Measurements from ENCODE around the gene CBR4.

The CBR4 gene

DNA sequence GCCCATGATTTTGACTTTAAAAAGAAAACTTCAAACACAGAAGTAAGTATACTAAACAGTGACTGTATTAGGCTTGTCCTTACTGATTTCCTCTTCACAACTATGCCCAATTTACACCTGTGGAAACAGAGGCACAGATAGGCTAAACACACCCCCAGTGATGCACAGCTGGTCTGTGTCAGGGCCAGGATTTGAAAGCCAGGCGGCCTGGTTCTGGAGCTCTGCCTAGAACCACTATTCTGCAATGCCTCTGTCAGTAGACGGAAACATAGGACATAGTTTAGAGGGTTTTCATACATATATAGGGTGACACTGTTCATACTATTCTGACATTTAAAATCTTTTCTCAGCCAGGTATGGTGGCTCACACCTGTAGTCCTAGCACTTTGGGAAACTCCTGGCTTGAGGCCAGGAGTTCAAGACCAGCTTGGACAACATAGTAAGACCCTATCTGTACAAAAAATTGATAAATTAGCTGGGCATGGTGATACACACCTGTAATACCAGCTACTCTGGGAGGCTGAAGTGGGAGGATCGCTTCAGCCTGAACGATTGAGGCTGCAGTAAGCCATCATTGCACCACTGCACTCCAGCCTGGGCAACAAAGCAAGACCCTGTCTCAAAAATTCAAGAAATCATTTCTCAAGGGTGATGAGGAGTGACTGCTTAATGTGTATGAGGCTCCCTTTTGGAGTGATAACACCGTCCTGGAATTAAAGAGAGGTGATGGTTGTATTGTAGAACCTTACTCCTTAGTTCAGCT lies 23.0 kb upstream of the CBR4 start:
- DNase-seq: no peak

- no peak for DNase-seq
Observed at GRCh38 chr4:169032194-169032593, 22.1 kb upstream of the CBR4 start.

DNA sequence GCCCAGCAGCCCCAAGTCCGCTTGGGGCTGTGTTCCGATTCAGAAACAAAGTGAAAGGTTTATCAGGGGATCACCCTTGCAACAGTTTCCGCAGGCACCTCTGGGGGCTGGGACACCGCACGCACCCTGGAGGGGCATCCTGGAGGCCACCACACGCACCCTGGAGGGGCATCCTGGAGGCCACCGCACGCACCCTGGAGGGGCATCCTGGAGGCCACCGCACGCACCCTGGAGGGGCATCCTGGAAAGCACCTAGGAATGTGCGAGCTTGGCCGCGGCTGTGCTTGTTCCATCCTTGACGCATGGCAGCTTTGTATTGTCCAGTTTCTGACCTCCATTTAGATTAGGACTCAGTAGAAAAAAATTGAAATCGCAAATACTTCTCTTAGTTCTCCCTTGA lies 21.3 kb upstream of the CBR4 start:
- no peak for DNase-seq

DNA sequence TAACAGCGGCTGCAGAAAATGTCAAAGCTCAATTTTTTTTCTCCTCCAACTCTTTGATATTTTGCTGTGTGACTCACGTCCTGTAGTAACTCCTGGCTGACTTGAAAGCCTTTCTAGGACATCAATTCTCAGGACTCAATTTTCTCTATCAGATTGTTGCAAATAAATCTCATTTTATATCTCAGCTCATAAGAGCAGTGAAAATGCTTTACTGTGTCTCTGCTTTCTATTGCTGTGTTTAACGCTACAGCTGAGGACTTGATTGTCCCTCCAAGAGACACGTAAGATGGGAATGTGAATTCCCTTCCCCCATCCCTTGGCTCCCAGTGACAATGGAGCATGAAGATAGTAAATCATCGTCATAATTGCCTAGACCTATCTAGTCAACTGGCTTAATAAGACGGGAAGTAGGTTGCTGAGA lies 20.5 kb upstream of the CBR4 start:
- DNase-seq: no peak

DNA sequence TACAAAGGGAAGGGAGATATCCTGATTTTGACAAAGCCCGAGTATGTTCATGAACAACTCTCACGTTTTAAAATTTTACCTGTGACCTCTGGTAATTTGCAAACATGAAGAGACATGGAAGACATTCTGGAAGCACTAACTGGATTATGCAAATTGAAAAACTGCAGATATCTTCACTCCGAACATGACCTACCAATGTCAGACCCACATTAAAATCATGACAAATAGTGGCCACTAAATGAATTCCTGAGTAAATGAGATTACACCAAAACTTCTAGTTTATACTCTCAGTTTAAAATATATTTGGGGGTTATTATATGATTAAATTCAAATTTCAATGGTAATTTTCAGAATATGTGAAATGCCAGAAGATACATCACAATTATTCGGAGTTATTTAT lies 19.9 kb upstream of the CBR4 start:
- no peak for DNase-seq

DNA sequence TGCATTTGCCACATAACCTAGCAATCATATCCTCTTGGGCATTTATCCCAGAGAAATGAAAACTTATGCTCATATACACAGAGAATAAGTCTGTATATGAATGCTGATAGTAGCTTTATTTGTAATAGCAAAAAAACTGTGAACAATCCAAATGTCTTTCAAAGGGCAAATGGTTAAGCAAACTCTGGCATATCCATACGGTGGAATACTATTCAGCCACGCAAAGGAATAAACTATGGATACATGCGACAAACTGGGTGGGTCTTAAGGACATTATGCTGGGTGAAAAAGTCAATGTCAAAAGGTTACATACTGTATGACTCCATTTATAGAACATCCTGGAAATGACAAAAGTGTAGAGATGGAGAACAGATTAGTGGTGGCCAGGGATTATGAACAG lies 17.6 kb upstream of the CBR4 start:
- no peak for DNase-seq

- no peak for DNase-seq
Observed at GRCh38 chr4:169025184-169025583, 15.1 kb upstream of the CBR4 start.

DNA sequence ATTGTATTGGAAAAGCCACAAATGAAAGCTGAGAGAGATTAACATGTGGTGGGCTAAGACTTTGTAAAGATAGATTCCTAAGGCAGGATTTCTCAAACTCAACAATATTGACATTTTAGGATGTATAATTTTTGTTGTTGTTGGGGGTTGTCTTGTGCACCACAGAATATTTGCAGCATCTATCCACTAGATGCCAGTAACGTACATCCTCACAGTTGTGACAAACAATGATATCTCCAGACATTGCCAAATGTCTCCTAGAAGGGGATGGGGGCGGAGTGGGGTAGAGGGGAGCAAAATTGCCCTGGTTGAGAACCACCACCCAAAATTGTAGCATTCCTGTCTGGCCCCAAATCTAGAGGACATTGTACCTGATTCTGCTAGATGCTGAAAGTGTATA lies 14.7 kb upstream of the CBR4 start:
- DNase-seq: no peak

DNA sequence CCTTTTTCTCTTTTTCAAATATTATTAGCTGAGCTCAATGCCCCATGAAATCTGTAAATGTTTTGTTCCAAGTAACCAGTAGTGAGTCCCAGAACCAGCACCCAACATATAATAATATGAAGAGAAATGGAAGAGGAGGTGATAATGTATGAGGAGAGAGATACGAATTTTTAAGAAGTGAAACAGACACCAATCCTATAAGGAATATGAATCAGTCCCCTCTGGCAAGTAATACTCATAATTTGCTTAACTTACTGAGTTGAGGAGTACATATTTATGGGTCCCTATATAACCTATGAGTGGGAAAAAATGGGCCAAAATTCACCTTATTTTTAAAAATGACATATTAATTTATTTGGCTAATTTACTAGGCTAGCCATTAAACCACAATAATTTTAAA lies 8.4 kb upstream of the CBR4 start:
- no peak for DNase-seq

DNA sequence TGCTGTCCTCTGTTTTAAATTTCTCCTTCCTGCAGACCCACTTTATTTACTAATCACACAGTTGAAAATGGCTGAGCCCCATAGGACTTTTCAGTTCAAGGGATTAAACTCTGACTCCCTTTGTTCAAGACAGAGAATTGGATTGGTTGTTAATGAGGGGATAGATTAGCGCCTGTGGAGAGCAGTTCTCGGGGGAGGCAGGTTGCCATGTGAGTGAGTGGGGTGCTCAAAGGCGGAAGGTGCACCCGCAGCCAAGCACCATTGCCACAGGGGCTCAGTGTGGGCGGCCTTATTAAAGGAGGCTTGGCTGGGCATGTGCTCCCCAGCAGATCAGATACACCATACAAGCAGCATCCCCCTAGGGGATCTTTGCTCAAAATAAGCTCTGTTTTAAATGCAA lies 7.9 kb upstream of the CBR4 start:
- no peak for DNase-seq

DNA sequence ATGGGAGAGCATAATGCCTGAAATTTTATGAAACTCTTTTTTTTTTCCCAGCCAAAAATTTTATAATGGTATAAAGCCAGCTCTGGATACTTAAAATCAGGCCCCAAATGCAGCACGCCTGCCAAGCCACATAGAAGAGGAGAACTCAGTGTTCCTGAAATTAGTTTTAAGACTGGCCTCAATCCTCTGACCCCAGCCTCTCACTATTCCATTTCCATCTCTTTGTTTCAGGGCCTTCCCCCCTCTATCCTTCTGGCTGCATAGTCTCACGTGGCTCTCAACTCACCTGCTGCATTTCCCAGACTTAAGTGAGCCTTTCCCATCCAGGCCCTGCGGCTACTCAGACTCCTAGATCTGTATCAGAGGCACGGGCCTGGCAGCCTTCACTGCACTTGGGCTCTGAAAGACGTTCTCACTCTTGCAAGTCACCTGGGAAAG lies 5.2 kb upstream of the CBR4 start:
- no peak for DNase-seq

DNA sequence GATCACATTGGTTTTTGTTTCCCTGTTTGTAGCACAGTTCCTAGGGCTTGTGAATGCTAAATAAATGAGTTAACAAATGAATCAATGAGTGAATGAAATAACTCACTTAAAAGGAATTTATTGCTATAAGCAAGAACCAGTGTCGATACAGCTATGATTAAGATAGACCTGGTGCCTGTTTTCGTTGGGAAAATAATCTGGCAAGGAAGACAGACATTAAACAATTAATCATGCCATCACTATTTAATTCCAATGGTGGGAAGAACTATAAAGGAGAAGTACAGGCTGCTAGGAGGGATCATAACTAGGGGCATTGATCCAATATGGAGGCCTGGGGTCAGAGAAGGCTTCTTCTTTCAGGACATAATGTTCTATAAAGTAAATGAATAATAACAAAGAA lies 4.5 kb upstream of the CBR4 start:
- no peak for DNase-seq

GRCh38 chr4:169013396-169013795 lies 3.3 kb upstream of the CBR4 start:
- no peak for DNase-seq

DNA sequence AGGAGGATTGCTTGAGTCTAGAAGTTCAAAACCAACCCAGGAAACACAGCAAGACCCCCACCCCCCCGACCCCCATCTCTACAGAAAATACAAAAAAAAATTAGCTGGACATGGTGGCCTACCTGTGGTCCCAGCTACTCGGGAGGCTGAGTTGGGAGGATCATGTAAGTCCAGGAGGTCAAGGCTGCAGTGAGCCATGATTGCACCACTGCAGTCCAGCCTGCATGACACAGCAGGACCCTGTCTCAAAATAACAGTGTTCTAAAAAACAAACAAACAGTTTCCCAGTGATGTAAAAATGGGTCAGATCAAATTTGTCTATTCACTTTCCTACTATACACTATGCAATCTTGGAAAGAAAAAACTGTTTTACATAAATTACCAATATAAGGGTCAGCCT lies 2.0 kb upstream of the CBR4 start:
- DNase-seq: no peak

DNA sequence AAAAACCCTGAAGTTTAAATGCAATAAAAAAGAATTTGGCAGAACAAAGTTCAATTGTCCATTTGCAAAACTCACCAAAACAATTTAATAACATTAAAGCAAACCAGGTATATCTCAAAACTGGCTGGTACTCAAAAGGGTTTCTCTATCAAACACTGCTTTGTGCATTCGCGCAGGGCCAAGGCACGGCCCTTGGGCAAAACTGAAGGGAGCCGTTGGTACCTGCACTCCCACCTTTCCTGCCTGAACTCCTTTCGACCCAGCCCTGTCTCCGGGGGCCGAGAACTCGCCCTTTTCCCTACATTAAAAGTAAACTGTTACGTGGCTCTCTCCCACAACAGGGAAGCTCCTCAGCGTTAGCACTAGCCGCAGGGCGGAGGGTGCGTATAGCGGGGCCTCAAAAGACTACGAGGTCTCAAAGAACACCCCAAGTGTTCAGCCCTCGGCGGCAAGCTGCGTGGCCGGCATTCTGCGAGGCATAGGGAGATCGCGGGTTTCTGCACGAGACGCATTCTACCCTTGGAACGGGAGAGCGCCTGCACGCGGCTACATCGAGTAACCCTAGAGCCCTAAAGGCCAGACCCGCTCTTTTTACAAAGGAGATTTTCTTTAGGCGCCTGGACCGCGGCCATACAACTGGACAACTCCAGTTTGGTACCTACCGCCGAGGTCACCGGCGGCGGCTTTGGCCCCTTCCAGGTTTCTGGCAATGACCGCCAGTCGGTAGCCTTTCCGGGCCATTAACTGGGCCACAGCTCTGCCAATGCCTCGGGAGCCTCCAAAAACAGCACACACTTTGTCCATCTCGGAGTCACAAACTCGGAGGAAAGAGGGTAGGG lies 550 bp downstream of the CBR4 start:
- DNase-seq: peak; percentile 71

- no peak for DNase-seq
Observed at GRCh38 chr4:169005453-169006099, 4.5 kb downstream of the CBR4 start.

- no peak for DNase-seq
Observed at GRCh38 chr4:169000315-169000714, 9.7 kb downstream of the CBR4 start.

GRCh38 chr4:168999809-169000208 lies 10.2 kb downstream of the CBR4 start:
- no peak for DNase-seq

DNA sequence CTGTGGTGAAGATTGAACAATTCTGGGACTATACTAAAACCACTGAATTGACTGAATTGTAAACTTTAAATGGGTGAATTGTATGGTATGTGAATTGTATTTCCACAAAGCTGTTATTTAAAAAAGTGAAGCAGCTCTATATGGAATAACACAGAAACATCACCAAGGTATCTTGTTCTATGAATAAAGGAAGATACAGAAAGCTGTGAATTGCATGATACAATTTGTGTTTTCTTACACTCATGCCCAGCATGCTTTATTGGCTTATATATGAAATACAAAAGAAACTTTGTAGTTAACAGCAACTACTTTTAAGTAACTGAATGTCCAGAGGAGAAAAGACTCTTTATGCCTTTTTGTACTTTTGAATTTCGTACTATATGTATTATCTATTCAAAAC lies 11.5 kb downstream of the CBR4 start:
- DNase-seq: no peak

- DNase-seq: no peak
Observed at GRCh38 chr4:168995537-168996295, 14.3 kb downstream of the CBR4 start.

- DNase-seq: no peak
Observed at GRCh38 chr4:168994958-168995357, 15.1 kb downstream of the CBR4 start.

DNA sequence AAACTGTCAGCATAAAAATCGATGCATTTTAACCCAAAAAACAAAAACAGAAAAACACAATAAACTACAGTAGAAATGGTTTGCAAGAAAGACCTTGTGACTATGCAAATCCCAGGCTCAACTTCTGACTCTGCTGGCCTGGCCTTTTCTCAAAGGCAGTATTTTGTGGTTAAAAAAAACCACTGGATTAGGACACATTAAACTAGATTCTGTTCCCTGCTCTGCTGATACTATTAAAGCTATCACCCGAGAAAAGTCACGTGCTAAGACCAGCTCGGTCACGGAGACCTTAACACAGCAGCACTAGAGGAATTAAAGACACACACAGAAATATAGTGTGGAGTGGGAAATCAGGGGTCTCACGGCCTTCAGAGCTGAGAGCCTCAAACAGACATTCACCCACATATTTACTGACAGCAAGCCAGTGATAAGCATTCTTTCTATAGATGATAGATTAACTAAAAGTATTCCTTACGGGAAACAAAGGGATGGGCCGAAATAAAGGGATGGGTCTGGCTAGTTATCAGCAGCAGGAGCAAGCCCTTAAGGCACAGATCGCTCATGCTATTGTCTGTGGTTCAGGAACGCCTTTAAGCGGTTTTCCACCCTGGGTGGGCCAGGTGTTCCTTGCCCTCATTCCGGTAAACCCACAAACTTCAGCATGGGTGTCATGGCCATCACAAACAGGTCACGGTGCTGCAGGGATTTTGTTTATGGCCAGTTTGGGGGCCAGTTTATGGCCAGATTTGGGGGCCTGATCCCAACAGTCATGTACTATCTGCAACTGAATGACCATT lies 16.1 kb downstream of the CBR4 start:
- DNase-seq: no peak

Measured in activated CD4-positive, alpha-beta T cell treated with anti-CD3 and anti-CD28 coated beads for 48 hours (primary cell).